HG02588 (cell line): ENCODE results near the gene FBLN5.
A peak's percentile ranks its signal among the peaks of the same experiment; 100 is the strongest.
"Not testable (repeated sequence)": the region's sequence is repeated elsewhere in the genome, so short reads cannot be mapped to it uniquely, and the experiment has no call there.

Experiments used
- ATAC-seq: cut with Tn5 transposase; IDR thresholded peaks from one replicate; pipeline ENCODE4 v1.9.1; 2021; ENCODE audit warnings: mild to moderate bottlenecking, moderate library complexity; ENCODE audit not compliant: unreplicated experiment

FBLN5 gene

DNA sequence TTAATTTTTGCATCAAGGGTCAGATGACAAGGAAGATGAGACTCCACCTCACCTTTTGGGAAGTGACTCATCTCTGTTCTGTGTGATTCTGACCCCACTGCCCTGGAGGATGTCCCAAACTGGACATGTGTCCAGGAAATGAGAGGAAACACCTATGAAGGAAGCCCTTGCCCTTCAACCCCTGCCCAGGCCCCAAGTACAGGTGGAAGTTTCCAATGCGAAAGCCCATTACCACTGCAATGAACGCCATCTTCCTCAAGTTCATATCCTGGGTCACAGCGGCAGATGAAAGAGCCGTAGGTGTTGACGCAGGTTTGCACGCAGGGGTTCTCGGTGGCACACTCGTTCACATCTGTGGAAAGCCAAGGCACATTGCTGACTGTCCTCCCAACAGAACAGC is 60.5 kb downstream of the FBLN5 start:
- ATAC-seq: no peak

DNA sequence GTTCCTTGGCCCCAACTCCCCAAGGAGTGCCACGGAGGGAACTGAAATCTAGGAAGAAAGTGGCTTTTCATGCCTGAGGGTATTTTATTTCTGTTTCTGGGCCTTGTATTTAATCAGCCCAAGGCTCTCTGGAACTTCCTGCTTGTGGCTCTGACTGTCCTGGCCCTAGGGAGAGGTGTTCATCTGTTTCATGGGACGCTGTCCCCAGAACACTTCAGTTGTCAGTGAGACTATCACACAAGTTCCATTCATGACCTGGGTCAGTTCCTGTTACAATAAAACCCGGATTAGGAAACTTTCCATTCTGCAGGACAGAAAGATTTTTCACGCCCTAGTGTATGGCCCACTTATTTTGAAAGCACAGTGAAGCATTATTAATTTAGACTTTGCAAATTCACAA is 61.7 kb downstream of the FBLN5 start:
- ATAC-seq: no peak

DNA sequence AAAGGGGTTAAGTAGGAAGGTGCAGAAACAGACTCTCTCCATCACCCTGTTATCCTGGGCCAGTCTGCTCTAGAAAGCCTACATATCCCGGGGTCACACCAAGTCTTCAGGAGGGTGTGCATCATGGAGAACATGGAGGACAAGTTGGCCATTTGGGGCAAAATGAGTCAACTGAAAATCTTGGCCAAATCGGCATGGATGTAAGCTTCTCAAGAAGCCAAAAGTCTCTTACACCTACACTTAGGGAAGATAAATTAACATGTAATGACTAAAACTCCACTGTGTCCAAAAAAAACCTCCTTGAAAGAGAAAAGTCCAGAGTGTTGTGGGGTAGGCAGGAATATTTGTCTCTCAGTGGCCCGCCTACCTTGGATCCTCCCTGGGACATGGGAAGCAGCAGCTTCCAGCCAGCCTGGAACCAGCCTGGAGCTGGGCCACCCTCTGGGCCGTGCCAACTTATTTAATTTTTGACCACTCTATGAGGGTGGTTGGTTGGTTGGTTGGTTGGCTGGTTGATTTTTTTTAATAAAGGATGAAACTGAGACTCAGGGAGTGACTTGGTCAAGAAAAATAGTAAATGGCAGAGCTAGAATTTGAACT is 62.3 kb downstream of the FBLN5 start:
- no peak for ATAC-seq

DNA sequence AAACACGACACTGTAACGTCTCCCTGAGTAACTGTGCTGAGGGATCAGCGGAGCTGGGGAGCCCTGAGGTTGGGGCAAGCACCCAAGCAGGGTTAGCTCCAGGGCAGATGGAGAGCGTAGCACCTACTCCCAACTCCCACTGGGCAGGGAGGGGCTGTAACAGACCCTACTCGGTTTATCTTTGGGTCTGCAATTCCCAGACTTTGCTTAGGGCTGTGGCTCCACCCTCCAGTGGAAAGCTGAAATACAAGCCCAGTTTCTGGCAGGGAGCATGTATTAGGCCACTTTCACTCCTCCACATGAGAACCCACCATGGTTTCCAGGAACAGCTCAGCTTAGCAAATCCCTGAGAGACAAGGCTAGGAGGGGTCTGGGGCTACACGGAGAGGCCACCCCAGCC is 62.8 kb downstream of the FBLN5 start:
- ATAC-seq: no peak

DNA sequence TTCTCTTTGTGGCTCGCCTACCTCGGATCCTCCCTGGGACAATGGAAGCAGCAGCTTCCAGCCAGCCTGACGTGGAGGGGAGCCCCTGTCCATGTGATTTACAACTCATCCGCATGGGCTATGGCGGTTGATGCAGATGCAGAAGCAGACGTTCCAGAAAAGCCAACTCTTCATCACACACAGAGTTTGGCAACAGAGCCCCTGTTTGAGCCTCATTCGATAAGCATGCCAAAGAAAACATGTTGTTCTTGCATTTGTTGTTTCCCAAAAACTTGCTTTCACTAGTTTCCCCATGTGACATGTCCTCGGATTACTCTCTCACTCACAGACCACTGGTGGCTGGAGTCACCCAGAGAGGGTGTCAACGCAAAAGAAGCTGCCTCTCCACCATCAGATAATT is 63.7 kb downstream of the FBLN5 start:
- no peak for ATAC-seq

DNA sequence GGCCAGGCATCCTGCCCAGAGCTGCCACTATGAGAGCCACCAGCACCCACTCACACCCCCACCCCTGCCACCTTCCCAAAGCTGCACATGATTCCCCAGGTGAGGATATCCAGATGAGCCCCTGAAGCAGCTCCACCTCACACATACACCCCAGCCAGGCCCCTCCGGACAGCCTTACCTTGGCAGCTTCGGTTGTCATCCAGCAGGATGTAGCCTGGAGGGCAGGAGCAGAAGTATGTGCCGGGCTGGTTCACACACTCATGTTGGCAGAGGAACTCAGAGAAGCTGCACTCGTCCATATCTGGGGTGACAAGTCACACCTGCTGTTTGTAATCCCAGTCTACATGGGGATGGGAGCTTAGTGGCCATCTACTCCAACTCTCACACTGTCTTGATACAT is 64.7 kb downstream of the FBLN5 start:
- no peak for ATAC-seq

DNA sequence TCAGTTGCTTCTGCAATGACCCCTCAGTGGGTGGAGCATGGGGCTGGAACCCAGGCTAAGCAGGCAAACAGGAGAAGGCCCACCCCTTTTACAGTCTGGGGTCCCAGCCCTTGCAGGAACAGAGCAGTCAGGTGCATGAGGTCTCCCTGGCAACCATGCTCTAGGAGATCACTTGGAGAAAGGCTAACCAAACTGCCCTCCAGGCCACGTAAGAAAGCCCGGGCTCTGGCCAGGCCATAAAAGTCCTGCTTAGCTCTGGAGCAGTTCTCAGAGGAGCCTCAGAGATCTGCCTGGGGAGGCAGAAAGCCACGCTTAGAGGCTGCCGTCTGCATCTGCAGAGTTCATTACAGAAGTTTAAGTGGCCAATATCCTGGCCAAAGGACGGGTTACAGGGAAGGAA is 65.1 kb downstream of the FBLN5 start:
- no peak for ATAC-seq

DNA sequence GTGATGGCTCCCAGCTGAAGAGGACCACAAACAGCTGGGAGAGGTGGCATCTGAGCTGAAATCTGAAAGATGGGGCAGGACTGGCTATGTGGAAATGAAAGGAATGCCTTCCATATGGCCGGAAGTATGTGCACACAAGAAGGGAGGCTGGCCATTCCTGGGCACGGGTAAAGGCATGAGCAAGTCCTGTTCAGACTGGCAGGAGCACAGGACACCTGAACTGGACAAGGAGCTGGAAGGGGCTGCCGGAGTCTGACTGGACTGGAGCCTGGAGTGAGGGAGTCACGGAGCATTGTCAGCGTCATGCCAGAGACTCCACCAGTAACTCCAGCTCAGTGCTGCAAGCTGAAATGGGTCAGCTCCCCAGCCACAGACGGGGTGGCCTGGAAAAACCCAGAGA is 68.3 kb downstream of the FBLN5 start:
- no peak for ATAC-seq

DNA sequence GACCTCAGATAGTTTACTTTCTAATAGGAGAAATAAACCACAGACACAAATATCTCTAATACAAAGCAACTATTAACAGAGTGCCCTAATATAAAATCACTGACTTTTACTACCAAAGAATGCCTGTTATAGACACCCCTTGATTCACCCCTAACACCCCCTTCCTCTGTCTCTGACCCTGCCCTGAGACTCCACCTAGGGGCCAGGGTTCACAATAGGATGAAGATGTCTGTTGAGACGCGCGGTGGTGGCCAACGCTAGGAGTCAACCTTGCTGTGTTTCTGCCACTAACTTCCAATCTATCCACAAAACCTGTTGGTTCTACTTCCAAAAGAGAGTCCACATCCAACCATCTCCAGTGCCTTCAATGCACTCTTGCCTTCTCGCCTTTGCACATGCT is 69.2 kb downstream of the FBLN5 start:
- no peak for ATAC-seq

DNA sequence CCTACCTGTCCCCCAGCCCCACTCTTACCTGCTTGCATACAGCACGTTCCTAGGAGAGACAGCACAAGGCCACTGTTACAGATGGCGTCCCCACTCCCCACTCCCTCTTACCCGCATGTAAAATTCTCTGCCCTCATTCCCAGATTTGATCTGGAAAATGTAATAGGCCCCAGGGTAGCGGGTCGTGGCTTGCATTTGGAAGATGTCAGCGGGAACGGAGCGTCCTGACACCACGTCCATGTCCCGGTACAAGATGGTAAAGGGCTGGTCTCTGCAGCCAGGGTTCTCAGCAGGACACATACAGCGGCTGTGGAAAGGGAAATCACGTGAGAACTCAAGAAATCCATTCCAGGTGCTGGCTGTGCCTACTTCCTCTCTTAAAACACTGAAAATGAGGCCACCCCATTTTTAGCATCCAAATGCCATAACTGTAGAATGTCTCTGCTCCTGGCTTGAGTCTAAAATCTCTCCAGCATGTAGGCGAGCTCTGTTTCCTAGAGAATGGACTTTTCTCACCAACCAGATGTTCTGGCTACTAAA is 70.0 kb downstream of the FBLN5 start:
- no peak for ATAC-seq

DNA sequence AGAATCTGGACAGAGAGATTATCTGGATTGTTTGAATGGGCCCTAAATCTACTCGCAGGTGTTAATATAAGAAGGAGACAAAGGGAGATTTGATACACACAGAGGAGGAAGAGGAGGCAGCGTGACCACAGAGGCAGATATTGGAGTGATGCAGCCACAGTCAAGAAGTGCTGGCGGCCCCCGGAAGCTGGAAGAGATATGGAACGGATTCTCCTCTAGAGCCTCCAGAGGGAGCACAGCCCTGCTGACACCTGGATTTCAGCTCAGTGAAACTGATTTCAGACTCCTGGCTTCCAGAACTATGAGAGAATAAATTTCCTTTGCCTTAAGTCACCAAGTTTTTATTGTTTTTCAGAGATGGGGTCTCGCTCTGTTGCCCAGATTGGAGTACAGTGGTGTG is 71.0 kb downstream of the FBLN5 start:
- no peak for ATAC-seq

DNA sequence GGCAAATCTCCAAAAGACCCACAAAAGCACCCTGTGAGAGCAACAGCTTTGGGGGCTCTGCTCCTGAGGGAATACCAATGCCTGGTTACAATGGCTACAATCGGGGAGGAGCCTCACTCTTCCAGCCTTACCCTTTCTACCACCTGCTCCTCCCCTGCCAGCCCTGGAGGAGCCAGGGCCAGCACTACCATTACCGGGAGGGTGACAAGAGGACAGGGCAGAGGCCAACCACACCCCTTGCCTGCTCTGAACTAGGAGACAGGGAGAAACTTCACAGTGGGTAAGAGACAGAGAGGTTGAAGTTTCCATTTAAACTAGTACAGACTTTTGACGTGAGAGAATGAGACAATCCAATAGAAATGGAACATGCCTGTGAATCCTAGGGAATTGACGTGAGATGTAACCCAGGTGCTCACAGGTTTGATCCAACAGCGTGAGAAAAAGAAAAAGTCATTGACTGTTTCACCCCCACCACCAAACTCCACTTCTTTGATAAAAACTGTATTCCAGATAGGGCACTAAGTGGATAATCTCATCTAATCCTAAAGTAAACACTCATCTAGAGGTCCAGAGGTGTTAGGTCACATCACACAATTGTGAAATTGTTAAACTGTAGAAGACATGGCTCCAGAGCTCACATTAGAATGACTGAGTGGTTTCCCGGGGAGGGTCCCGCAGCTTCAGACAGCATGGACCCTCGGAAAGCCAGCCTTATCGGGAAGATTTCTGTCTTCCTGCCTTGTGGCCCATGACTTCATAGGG is 71.8 kb downstream of the FBLN5 start:
- ATAC-seq: no peak

DNA sequence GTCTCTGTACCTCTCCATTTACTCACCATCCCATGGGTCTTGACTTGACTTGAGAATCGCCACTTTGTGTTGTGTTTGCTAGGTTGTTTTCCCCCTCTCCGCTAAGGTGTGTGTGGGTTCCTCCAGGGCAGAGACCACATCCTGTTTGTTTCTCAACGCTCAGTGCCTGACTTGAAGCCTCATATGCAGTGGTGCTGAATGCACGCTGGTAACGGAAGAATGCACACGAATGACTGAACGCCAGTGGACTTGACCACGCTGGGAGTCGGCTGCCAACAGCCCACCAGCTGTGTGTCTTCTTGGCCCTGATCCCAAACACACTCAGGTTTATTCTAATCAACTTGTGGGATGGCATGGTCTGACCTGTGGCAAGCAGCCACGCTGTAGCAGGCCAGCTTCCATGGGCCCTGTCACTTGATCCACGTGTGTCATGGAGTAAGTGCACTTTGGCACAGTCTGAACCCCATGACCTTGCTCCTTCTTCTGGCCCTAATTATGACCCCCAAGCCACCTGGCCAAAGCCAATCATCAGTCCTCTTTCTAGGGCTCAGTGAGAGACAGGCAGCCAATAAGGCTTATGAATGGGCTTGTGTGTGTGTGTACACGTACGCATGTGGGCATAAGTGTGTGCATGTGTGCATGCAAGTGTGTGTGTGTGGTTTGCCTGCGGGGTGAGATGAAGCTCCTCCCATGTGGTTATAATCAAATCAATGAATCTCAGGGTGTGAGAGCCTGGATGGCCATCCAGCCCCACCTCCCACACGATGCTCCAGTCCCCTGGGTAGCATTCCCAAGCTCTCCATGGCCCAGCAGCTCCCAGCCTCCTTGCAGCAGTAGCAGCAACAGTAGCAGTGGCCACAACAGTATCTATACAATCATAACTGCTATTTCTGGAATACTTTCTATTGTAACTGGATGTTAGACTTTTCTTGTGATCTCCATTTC is 73.8 kb downstream of the FBLN5 start:
- ATAC-seq: peak; percentile 70

DNA sequence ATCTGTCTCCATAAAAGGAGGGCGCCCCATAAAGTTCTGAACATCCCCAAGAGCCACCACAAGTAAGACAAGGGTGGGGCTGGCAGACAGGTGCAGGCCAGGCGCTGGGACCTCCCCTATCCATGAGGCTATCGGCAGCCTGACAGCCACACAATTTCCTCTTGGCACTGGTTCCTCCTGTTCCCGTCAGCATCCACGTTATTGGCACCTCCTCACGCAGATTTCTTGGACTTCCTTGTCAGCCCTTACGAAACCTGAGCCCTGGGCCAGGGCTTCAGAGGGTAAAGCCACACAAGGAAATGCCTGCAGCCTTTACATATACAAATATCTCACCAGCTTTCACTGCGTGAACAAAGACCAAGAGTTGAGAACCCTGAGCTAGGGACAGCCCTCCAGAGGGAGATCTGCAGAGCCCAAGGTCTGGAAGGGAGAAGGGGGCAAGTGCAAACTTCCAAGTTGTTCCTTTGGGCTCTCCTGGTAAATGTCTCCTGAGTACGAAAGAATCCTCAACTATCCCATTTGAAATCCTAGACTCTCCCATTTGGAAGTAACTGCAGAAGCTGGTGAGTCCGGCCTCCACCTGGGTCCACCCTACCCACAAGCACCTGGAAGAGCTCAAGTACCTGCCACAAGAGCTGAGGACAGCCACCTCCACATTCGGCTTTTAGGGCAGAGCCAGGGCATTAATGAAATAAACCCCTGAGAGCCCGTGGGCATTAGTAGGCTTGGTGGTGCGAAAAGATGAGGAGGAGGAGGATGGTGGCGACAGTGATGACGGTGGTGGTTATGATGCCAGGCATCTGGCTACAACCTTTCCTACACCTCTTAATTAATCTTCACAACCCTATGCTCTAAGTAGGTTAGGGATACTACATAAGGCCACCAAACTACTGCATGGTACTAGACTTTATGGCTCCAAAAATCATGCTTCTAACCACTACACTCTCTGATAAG is 74.7 kb downstream of the FBLN5 start:
- peak; percentile 20 for ATAC-seq

DNA sequence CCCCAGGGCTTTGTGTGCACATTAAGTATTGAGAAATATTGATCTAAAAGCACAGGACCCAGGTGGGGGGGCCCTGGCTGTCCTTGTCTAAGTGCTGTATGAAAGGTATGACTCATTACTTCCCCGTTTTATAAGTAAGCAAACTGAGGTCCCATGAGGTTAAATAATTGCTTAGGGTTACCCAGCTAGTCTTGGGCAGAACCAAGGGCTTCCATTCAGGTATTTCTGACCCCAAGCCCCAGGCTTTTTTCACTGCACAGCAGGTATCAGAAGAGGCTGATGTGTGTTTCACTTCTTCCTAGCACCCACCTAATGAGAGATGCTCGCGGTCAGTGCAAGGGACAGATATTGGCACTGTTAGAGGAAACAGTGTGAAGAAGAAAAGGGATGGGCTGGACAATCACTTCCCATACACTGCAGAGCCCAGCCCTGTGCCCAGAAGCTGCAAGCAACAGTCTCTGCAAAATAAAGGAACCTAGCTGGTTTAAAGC is 75.4 kb downstream of the FBLN5 start:
- ATAC-seq: peak; percentile 42

DNA sequence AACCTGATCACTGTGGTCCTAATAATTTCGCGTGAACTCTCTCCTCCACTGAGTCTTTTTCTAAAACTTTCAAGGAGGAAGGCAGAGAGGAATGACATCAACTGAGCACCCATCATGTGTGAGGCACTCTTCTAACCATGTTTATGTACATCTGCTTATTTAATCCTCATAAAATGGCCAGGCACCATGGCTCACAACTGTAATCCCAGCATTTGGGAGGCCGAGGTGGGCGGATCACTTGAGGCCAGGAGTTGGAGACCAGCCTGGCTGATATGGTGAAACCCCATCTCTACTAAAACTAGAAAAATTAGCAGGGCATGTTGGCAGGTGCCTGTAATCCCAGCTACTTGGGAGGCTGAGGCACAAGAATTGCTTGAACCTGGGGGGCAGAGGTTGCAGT is 76.1 kb downstream of the FBLN5 start:
- ATAC-seq: not testable (repeated sequence)

DNA sequence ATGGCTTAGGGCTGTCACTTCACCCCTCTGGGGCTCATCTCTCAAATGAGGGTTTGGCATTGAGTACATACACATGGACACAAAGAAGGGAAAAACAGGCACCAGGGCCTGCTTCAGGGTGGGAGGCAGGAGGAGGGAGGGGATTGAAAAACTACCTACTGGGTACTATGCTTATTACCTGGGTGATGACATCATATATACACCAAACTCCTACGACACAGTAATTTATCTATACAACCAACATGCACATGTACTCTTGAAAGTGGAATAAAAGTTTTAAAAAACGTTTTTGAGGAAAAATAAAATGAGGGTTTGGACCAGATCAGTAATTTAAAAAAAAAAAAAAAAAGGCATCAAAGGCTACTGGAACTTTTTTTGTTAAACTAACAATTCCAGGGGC is 76.6 kb downstream of the FBLN5 start:
- ATAC-seq: no peak

DNA sequence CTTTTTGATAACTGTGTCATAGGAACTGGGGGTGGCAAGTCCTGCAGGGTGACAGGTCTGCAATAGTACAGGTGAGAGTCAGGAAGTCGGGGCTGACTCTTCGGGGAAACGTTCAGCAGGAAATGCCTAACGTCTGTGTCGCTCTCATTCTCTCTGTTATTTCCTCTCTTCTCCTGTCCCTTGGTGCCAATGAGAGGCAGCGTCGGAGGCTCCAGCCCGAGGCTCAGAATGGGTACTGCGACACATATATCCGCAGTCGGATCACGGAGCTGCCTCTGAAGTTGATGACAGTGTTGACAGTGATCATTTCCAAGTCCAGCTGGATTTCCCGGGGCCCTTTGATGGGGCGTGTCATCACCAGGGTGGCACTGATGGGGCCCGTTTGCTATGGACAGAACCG is 77.5 kb downstream of the FBLN5 start:
- ATAC-seq: no peak

DNA sequence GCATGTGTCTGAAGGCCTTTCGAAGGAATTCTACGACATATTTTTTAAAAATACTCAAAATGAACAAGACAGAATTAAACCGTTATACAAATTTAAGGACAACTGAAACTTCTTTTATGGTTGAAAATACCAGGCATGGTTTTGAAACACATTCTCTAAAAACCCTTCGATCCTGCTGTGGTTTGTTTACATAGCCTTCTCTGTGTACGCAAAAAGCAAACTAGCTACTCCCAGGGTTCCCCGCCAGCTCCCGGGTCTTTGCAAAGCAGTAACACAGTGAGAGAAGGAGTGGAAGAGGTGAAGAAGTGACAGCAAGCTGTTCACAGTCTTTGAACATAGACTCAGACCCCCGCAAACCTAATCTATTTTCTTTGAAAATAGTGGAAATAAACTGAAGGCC is 77.9 kb downstream of the FBLN5 start:
- no peak for ATAC-seq

DNA sequence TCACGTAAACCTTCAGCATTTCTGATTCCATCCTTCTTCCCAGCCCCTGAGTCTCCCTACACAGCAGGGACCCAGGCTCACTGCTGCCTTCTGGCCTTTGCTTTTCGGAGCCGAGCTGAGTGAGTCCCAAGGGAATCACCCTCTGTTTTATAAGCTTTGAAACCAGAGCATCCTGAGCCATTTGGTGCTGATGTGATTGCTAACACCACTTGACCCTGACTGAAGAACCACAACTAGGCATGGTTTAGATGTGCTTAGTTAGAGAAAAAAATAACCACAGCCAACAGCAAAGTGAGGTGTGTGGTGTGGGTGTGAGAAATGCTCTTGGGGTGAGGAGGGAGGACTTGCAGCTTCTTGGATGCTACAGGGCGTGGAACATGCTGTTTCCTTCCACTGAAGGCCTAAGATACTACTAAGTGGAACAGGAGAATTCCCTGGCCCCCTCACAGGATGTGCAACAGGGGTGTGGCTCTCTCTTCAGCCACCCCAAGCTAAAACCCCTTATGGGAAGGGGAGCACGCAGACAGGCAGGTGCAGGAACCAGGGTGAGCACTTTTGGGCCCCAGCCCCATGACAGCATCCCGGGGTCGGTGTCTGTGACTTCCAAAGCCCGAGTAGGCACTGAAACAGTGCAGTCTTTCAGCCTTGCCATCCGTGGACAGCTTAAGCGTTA is 80.0 kb downstream of the FBLN5 start, which contains the start of gene TC2N:
Gene TC2N (minus strand): TSS at position 221 of the 673 bp plus-strand sequence. CDS start 53,767 bp downstream, outside the sequence.
- ATAC-seq: no peak
